GM12878 (cell line): ENCODE results near the gene IKZF5. TPM values are rescaled to one million over a fixed set of nuclear protein-coding genes. Genes with fewer than 3 reads are reported as not detected.

ENCODE experiments used
- ATAC-seq: fragments of 200-7000 bp; cut with Tn5 transposase; 3 replicates; pipeline ENCODE4 v1.9.1; 2020; ENCODE audit warnings: mild to moderate bottlenecking, moderate library complexity
- BruUV-seq: library from RNA; stranded (reverse); fragments of 400-500 nt; replicated peaks from 2 replicates; lab custom pipeline; 2021; lab: Mats Ljungman, UMichigan
- CTCF ChIA-PET: fragments of 300-600 bp; sonication (Branson Sonifier 250); formaldehyde crosslinking; extraction: SDS; loops from one replicate; lab custom pipeline; 2021; ENCODE audit warnings: inconsistent platforms; lab: Yijun Ruan, JAX
- POLR2A ChIA-PET: fragments of 350-600 bp; formaldehyde crosslinking; extraction: SDS; loops from one replicate; lab custom pipeline; 2021; ENCODE audit warnings: inconsistent platforms; lab: Charles Lee
- RAD21 ChIA-PET: fragments of 300-600 bp; sonication (Branson Sonifier 250); formaldehyde crosslinking; loops from one replicate; lab custom pipeline; 2023; ENCODE audit warnings: antibody characterized with exemption; ENCODE audit not compliant: unreplicated experiment; lab: Charles Lee
- SMC1A ChIA-PET: fragments of 300-600 bp; sonication (Branson Sonifier 250); formaldehyde crosslinking; loops from one replicate; lab custom pipeline; 2023; ENCODE audit not compliant: unreplicated experiment, uncharacterized antibody; lab: Charles Lee
- DNase-seq: peaks from one replicate; pipeline ENCODE4 v3.0.0-alpha.2; 2011; ENCODE audit warnings: low read depth, low spot score
- FAIRE-seq: peaks from 3 replicates; lab custom pipeline; 2011; peaks lifted over from hg19 to GRCh38; lab: Jason Lieb, UNC
- H2AFZ ChIP-seq: 2 replicates; pipeline ENCODE4 v1.6.0; 2011; ENCODE audit warnings: low read depth, low read length, control low read depth; ENCODE audit not compliant: control insufficient read depth
- H3K27ac ChIP-seq: 2 replicates; pipeline ENCODE4 v1.5.1; 2011; ENCODE audit warnings: control low read depth; ENCODE audit not compliant: control insufficient read depth, insufficient read depth
- H3K27me3 ChIP-seq, 2 experiments: replicated peaks in 1 of 2; 2 replicates each; pipeline versions ENCODE4 v1.6.0 to v1.6.1; 2011; ENCODE audit warnings: low read length in 1 of 2; ENCODE audit not compliant: control insufficient read depth in 2 of 2, insufficient read depth in 2 of 2
- H3K36me3 ChIP-seq, 2 experiments: 2 replicates each; pipeline ENCODE4 v1.5.1; 2011; ENCODE audit warnings: low read length in 1 of 2; ENCODE audit not compliant: control insufficient read depth in 2 of 2, insufficient read depth in 2 of 2
- H3K4me1 ChIP-seq: 2 replicates; pipeline ENCODE4 v1.6.1; 2011; ENCODE audit warnings: mild to moderate bottlenecking, low read length, moderate library complexity, mixed read lengths; ENCODE audit not compliant: control insufficient read depth, insufficient read depth
- H3K4me2 ChIP-seq: 2 replicates; pipeline ENCODE4 v1.6.0; 2011; ENCODE audit warnings: control low read depth; ENCODE audit not compliant: control insufficient read depth, insufficient read depth
- H3K4me3 ChIP-seq: fragments of 200-600 bp; sonication (generic); 2 replicates; pipeline ENCODE4 v1.5.1; 2016
- H3K79me2 ChIP-seq: 2 replicates; pipeline ENCODE4 v1.6.0; 2011; ENCODE audit warnings: low read length; ENCODE audit not compliant: control insufficient read depth, insufficient read depth
- H3K9ac ChIP-seq: 2 replicates; pipeline ENCODE4 v1.8.0; 2011; ENCODE audit warnings: low read length, control low read depth, mixed read lengths; ENCODE audit not compliant: control insufficient read depth, insufficient read depth
- H3K9me3 ChIP-seq: replicated peaks from 3 replicates; pipeline ENCODE4 v1.5.1; 2011; ENCODE audit warnings: mild to moderate bottlenecking, low read length; ENCODE audit not compliant: control insufficient read depth, insufficient read depth
- H4K20me1 ChIP-seq: 2 replicates; pipeline ENCODE4 v1.6.0; 2011; ENCODE audit not compliant: control insufficient read depth, insufficient read depth
- BHLHE40 ChIP-seq, 2 experiments: fragments of 450-650 bp in 1 of 2; IDR thresholded peaks; 2 replicates each; pipeline ENCODE4 v1.6.1; 2011 to 2017; ENCODE audit warnings: low read depth in 2 of 2, borderline replicate concordance in 1 of 2, improper control_type of control experiment in 1 of 2, low read length in 1 of 2, mild to moderate bottlenecking in 1 of 2
- FOXM1 ChIP-seq: IDR thresholded peaks from 2 replicates; pipeline ENCODE4 v1.6.1; 2012; ENCODE audit warnings: low read depth, mild to moderate bottlenecking, inconsistent platforms, low read length, moderate library complexity
- HDGF ChIP-seq: fragments of 450-650 bp; IDR thresholded peaks from 2 replicates; pipeline ENCODE4 v1.6.1; 2016; ENCODE audit warnings: antibody characterized with exemption
- KLF5 ChIP-seq: fragments of 450-650 bp; IDR thresholded peaks from 2 replicates; pipeline ENCODE4 v1.6.1; 2014; ENCODE audit warnings: mild to moderate bottlenecking; ENCODE audit not compliant: partially characterized antibody
- RBBP5 ChIP-seq: fragments of 200-600 bp; sonication (generic); conservative IDR thresholded peaks from 2 replicates; pipeline ENCODE4 v1.6.1; 2016
- RELA ChIP-seq: fragments of 450-650 bp; IDR thresholded peaks from 2 replicates; pipeline ENCODE4 v1.8.0; 2014; ENCODE audit warnings: borderline replicate concordance; ENCODE audit not compliant: partially characterized antibody
- RUNX3 ChIP-seq: IDR thresholded peaks from 2 replicates; pipeline ENCODE4 v1.6.1; 2012; ENCODE audit warnings: low read length, inconsistent platforms
- ZNF274 ChIP-seq: IDR thresholded peaks from one replicate; pipeline ENCODE4 v1.8.0; 2011; ENCODE audit not compliant: insufficient read length, insufficient read depth
- ZNF384 ChIP-seq: IDR thresholded peaks from 2 replicates; pipeline ENCODE4 v1.6.1; 2012; ENCODE audit warnings: low read depth, mild to moderate bottlenecking, low read length, improper control_type of control experiment, borderline replicate concordance
- WGBS: methylation state at CpG from one replicate; pipeline ENCODE4 v1.1.6; 2016; ENCODE audit warnings: low lambda C conversion rate; ENCODE audit not compliant: insufficient replicate concordance, insufficient coverage; ENCODE audit errors: missing lambda C conversion rate; 5-methylcytosine and 5-hydroxymethylcytosine counted together
- in situ Hi-C: fragments of 300-500 bp; cut with MboI; formaldehyde crosslinking; loops from 9 replicates; pipeline ENCODE4 v1.14.3; 2018; ENCODE audit warnings: mixed read lengths
- intact Hi-C: fragments of 100-400 bp; cut with micrococcal nuclease; formaldehyde crosslinking; loops from one replicate; pipeline ENCODE4 v1.14.2; 2022; ENCODE audit not compliant: unreplicated experiment
- polyA plus RNA-seq, 11 experiments: library from polyadenylated mRNA; depleted of rRNA in 4 of 11; unstranded in 6 of 11; stranded (reverse) in 5 of 11; fragments of >200 nt; fragmentation: Nextera tagmentation in 4 of 11; fragmentation: Illumina TruSeq in 1 of 11; extraction: Ambion mirVana in 4 of 11; extraction: Trizol in 1 of 11; gene quantifications; 1 replicate in 1 of 11; 2 replicates in 10 of 11; pipeline versions ENCODE4 v1.2.1 to v1.2.3, GENCODE V29; 2011 to 2016; ENCODE audit warnings: inconsistent platforms in 2 of 11, missing spikeins in 2 of 11, low read depth in 1 of 11
- total RNA-seq, 4 experiments: library from RNA; depleted of rRNA in 3 of 4; stranded (reverse); fragments of >200 nt in 3 of 4; fragmentation: Illumina TruSeq in 1 of 4; extraction: Trizol in 1 of 4; gene quantifications; 2 replicates each; pipeline versions ENCODE4 v1.2.1 to v1.2.3, GENCODE V29; 2013 to 2021

Gene IKZF5
- total and polyA plus RNA-seq, 10 of the 15 experiments (the other 5 are each of a cell fraction or from before 2014, with no cell fraction given) = 5.3 to 23.2 (median 11.8) TPM

- RAD21 ChIA-PET = no interaction called here
- SMC1A ChIA-PET = interaction anchor here (1.8 to 2.5 kb wide), 3 partner anchors 14 to 27 kb away, joined by 6 to 7 read pairs (median 6); no protein-coding TSS in a partner anchor
- DNase-seq = no peak
- intact Hi-C loops (no loop called here), in situ Hi-C loops (no loop called here)
- Histone ChIP-seq H3K4me3 (no peak overlapping the region), H3K79me2 (no peaks in the 10 kb centered on the region), H3K36me3 (0 out of 4 replicates have a peak, but pooled peaks cover 0 to 3% of the 10 kb centered on the region in 2 experiments), H2AFZ (no peak overlapping the region), H3K27ac (no peak overlapping the region), H3K27me3 (no peaks in the 10 kb centered on the region), H4K20me1 (no peaks in the 10 kb centered on the region), H3K4me2 (no peak overlapping the region), H3K9ac (no peak overlapping the region), H3K9me3 (no peaks in the 10 kb centered on the region), H3K4me1 (peaks cover 4% of the 10 kb centered on the region)
- no peak for ATAC-seq
- POLR2A ChIA-PET = interaction anchor here (2.0 kb wide), 1 partner anchor 24 kb away, joined by 6 read pairs; the partner anchor contains the start of genes ACADSB and IKZF5
- BruUV-seq = no TSS peak
- FAIRE-seq = no peak
- CTCF ChIA-PET = interaction anchor here (1.1 to 4.9 kb wide), 4 partner anchors 14 to 335 kb away, joined by 3 to 19 read pairs (median 6); no protein-coding TSS in a partner anchor
- 95% methylated on average over 6 of the region's 6 CpGs for WGBS
- TF ChIP-seq FOXM1 = no peak
- no peak for TF ChIP-seq ZNF274
- TF ChIP-seq HDGF = no peak
- TF ChIP-seq KLF5 = no peak
- no peak for TF ChIP-seq RUNX3
- TF ChIP-seq RBBP5 = no peak
- no peak for TF ChIP-seq RELA
- TF ChIP-seq ZNF384 = no peak
- no peak for TF ChIP-seq BHLHE40 (IDR thresholded peaks at IDR 0.05; ENCODE audit: borderline replicate concordance in 1 of 2, low read depth in 2 of 2, low read length in 1 of 2)
Measured at GRCh38 chr10:122983898-122984297, 24.7 kb downstream of the IKZF5 start.
